Measurements from ENCODE around the gene OSBP2.

The OSBP2 gene

DNA sequence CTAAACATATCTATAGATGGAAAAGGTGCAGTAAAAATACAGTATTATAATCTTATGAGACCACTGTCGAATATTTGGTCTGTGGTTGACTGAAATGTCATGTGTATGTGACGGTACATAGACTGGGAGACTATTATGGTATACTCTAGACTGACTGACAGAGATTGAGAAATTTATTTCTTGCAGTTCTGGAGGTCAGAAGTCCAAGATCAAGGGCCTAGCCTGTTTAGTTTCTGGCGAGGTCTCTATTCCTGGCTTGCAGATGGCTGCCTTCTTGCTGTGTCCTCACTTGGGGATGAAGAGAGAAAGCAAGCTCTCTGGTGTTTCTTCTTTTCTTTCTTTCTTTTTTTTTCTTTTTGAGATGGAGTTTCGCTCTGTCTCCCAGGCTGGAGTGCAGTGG lies 7.3 kb upstream of the OSBP2 start:
- TF ChIP-seq CTCF (IDR thresholded peaks at IDR 0.05; ENCODE audit: low read depth, low read length) = no peak
- DNase-seq (ENCODE audit: low read depth in 2 of 2) = no peak
- no peak overlapping the region for H3K4me3 ChIP-seq (replicated peaks in 1 of 2; ENCODE audit: low read depth in 2 of 2, low read length in 2 of 2)

GRCh38 chr22:30689622-30690021 lies 5.1 kb upstream of the OSBP2 start:
- no peak overlapping the region for H3K4me3 ChIP-seq (replicated peaks in 1 of 2; ENCODE audit: low read depth in 2 of 2, low read length in 2 of 2)
- TF ChIP-seq CTCF (IDR thresholded peaks at IDR 0.05; ENCODE audit: low read depth, low read length) = no peak
- no peak for DNase-seq (ENCODE audit: low read depth in 2 of 2)

- H3K4me3 ChIP-seq (replicated peaks in 1 of 2; ENCODE audit: low read depth in 2 of 2, low read length in 2 of 2) = no peak overlapping the region
- no peak for DNase-seq (ENCODE audit: low read depth in 2 of 2)
- no peak for TF ChIP-seq CTCF (IDR thresholded peaks at IDR 0.05; ENCODE audit: low read depth, low read length)
These were observed 3.5 kb upstream of the OSBP2 start for GRCh38 chr22:30691204-30691603.

DNA sequence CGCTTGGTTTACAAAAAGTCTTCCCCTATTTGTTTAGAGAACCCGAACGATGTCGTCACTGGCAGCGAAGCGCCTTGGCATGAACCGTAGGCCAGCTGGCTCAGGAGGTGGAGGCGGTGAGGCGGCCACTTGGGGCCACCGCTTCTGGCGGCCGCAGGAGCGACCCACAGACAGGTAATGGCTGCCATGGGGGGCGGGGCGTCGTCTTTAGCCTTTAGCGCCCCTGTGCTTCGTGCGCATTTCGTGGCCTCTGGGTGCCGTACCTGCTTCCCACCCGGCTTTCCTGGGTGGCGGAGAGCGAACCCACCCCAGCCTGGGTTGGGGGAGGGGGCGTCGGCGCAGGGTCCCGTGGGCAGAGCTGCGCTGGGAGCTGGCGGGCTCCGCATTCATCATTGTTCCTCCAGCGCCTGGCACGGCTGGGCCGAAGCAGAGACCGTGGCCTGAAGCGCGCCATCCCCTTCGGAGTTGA lies 469 bp upstream of the OSBP2 start:
- no peak for TF ChIP-seq CTCF (IDR thresholded peaks at IDR 0.05; ENCODE audit: low read depth, low read length)
- peak in 1 of 2 donors; percentile 25 for DNase-seq (ENCODE audit: low read depth in 2 of 2)
- peak overlapping the region; percentile 59 to 67 for H3K4me3 ChIP-seq (replicated peaks in 1 of 2; ENCODE audit: low read depth in 2 of 2, low read length in 2 of 2)

- peak overlapping the region; percentile 54 for H3K4me3 ChIP-seq (replicated peaks in 1 of 2; ENCODE audit: low read depth in 2 of 2, low read length in 2 of 2)
- DNase-seq (ENCODE audit: low read depth in 2 of 2) = no peak
- TF ChIP-seq CTCF (IDR thresholded peaks at IDR 0.05; ENCODE audit: low read depth, low read length) = no peak
These were observed 727 bp downstream of the OSBP2 start for GRCh38 chr22:30695351-30695851.

- TF ChIP-seq CTCF (IDR thresholded peaks at IDR 0.05; ENCODE audit: low read depth, low read length) = no peak
- DNase-seq (ENCODE audit: low read depth in 2 of 2) = no peak
- no peak overlapping the region for H3K4me3 ChIP-seq (replicated peaks in 1 of 2; ENCODE audit: low read depth in 2 of 2, low read length in 2 of 2)
These were observed 1.4 kb downstream of the OSBP2 start for GRCh38 chr22:30695871-30696655.
